HG03108 (cell line): Measurements from ENCODE around the gene RNF121.

Experiments used
- ATAC-seq: cut with Tn5 transposase; IDR thresholded peaks from one replicate; pipeline ENCODE4 v1.9.1; 2021; ENCODE audit warnings: moderate library complexity; ENCODE audit not compliant: unreplicated experiment

Gene RNF121

GRCh38 chr11:72030472-72031045, 101.7 kb downstream of the RNF121 start:
- ATAC-seq = no peak

GRCh38 chr11:72036687-72037086, 107.8 kb downstream of the RNF121 start:
- no peak for ATAC-seq

GRCh38 chr11:72037554-72038311, 108.9 kb downstream of the RNF121 start:
- ATAC-seq = no peak

- ATAC-seq = no peak
Observed at GRCh38 chr11:72038491-72038890, 109.6 kb downstream of the RNF121 start.

- no peak for ATAC-seq
Observed at GRCh38 chr11:72039031-72039855, 110.4 kb downstream of the RNF121 start.

- no peak for ATAC-seq
Observed at GRCh38 chr11:72039856-72040401, 111.1 kb downstream of the RNF121 start.

- no peak for ATAC-seq
Observed at GRCh38 chr11:72040491-72041363, 111.9 kb downstream of the RNF121 start.

- no peak for ATAC-seq
Observed at GRCh38 chr11:72041364-72042063, 112.7 kb downstream of the RNF121 start.

- no peak for ATAC-seq
Observed at GRCh38 chr11:72042064-72042745, 113.4 kb downstream of the RNF121 start.

- no peak for ATAC-seq
Observed at GRCh38 chr11:72045849-72046248, 117.0 kb downstream of the RNF121 start.
